WTC11 (cell line): ENCODE results near the gene IQCC. TPM values are rescaled to one million over a fixed set of nuclear protein-coding genes. Genes with fewer than 3 reads are reported as not detected.

ENCODE experiments used
- ATAC-seq: fragments of 200-7000 bp; cut with Tn5 transposase; 2 replicates; pipeline ENCODE4 v1.10.0; 2021; ENCODE audit warnings: mild to moderate bottlenecking, moderate library complexity
- CTCF ChIA-PET: fragments of 300-600 bp; sonication (Branson Sonifier 250); formaldehyde crosslinking; loops from one replicate; lab custom pipeline; 2021; ENCODE audit warnings: antibody characterized with exemption; lab: Charles Lee
- POLR2A ChIA-PET: fragments of 350-600 bp; sonication (Branson Sonifier 250); formaldehyde crosslinking; loops from one replicate; lab custom pipeline; 2021; ENCODE audit warnings: antibody characterized with exemption; lab: Charles Lee
- DNase-seq: peaks from one replicate; pipeline ENCODE4 v3.0.0; 2021; ENCODE audit warnings: low spot score
- H3K27ac Mint-ChIP-seq: 2 replicates; pipeline ENCODE4 v1.8.0; 2021; ENCODE audit warnings: mixed read lengths
- H3K27me3 Mint-ChIP-seq: 2 replicates; pipeline ENCODE4 v1.8.0; 2021; ENCODE audit warnings: low read depth, mild to moderate bottlenecking, moderate library complexity, mixed read lengths
- H3K36me3 Mint-ChIP-seq: 2 replicates; pipeline ENCODE4 v1.8.0; 2021; ENCODE audit warnings: mixed read lengths
- H3K4me1 Mint-ChIP-seq: 2 replicates; pipeline ENCODE4 v1.8.0; 2022; ENCODE audit warnings: mixed read lengths
- H3K4me3 Mint-ChIP-seq: 2 replicates; pipeline ENCODE4 v1.8.0; 2021; ENCODE audit warnings: mild to moderate bottlenecking, moderate library complexity, mixed read lengths
- H3K9me3 Mint-ChIP-seq: 2 replicates; pipeline ENCODE4 v1.8.0; 2021; ENCODE audit warnings: mixed read lengths
- CREB1 ChIP-seq: sonication (generic); formaldehyde crosslinking; IDR thresholded peaks from 2 replicates; pipeline ENCODE4 v1.8.0; 2023; ENCODE audit warnings: mild to moderate bottlenecking, missing genetic modification reagents
- CTCF ChIP-seq: fragments of 200-600 bp; IDR thresholded peaks from 2 replicates; pipeline ENCODE4 v1.8.0; 2022; ENCODE audit warnings: antibody characterized with exemption
- HMGXB4 ChIP-seq: sonication (generic); formaldehyde crosslinking; IDR thresholded peaks from 2 replicates; pipeline ENCODE4 v1.8.1; 2023; ENCODE audit warnings: mild to moderate bottlenecking, moderate library complexity, missing genetic modification reagents
- KAT7 ChIP-seq: sonication (generic); formaldehyde crosslinking; IDR thresholded peaks from 2 replicates; pipeline ENCODE4 v1.8.1; 2023; ENCODE audit warnings: missing genetic modification reagents, mild to moderate bottlenecking, borderline replicate concordance
- OVOL2 ChIP-seq: fragments of 250-450 bp; sonication (Bioruptor Pico); IDR thresholded peaks from 2 replicates; pipeline ENCODE4 v1.9.0; 2021; ENCODE audit warnings: mild to moderate bottlenecking, borderline replicate concordance
- SOX15 ChIP-seq: fragments of 250-450 bp; sonication (Bioruptor Pico); IDR thresholded peaks from 2 replicates; pipeline ENCODE4 v1.9.0; 2021; ENCODE audit warnings: mild to moderate bottlenecking
- SP1 ChIP-seq: sonication (generic); formaldehyde crosslinking; conservative IDR thresholded peaks from 2 replicates; pipeline ENCODE4 v1.8.1; 2022; ENCODE audit warnings: missing genetic modification reagents
- TEAD1 ChIP-seq: sonication (generic); formaldehyde crosslinking; IDR thresholded peaks from 2 replicates; pipeline ENCODE4 v1.8.0; 2022; ENCODE audit warnings: mild to moderate bottlenecking, missing genetic modification reagents
- ZNF138 ChIP-seq: sonication (generic); formaldehyde crosslinking; conservative IDR thresholded peaks from 2 replicates; pipeline ENCODE4 v1.8.1; 2022; ENCODE audit warnings: mild to moderate bottlenecking, moderate library complexity, missing genetic modification reagents
- ZNF219 ChIP-seq: sonication (generic); formaldehyde crosslinking; IDR thresholded peaks from 2 replicates; pipeline ENCODE4 v1.8.0; 2023; ENCODE audit warnings: missing genetic modification reagents, mild to moderate bottlenecking, borderline replicate concordance
- ZNF263 ChIP-seq: sonication (generic); formaldehyde crosslinking; IDR thresholded peaks from 2 replicates; pipeline ENCODE4 v1.8.1; 2022; ENCODE audit warnings: low read depth, mild to moderate bottlenecking, moderate library complexity, missing genetic modification reagents
- ZNF416 ChIP-seq: fragments of 250-450 bp; sonication (Bioruptor Pico); IDR thresholded peaks from 2 replicates; pipeline ENCODE4 v1.9.0; 2021; ENCODE audit warnings: mild to moderate bottlenecking, inconsistent platforms
- ZNF512 ChIP-seq: sonication (generic); formaldehyde crosslinking; IDR thresholded peaks from 2 replicates; pipeline ENCODE4 v1.8.1; 2022; ENCODE audit warnings: missing genetic modification reagents, borderline replicate concordance
- ZNF671 ChIP-seq: fragments of 250-450 bp; sonication (Bioruptor Pico); IDR thresholded peaks from 2 replicates; pipeline ENCODE4 v1.8.0; 2021; ENCODE audit warnings: mild to moderate bottlenecking
- total RNA-seq: library from RNA; stranded (reverse); gene quantifications from 3 replicates; pipeline ENCODE4 v1.2.3, GENCODE V29; 2021
- TF ChIP-seq, protein P1 (sequence below): sonication (generic); formaldehyde crosslinking; conservative IDR thresholded peaks from 2 replicates; pipeline ENCODE4 v1.8.1; 2022; ENCODE audit warnings: mild to moderate bottlenecking, missing genetic modification reagents
- TF ChIP-seq, protein P2 (sequence below): sonication (generic); formaldehyde crosslinking; IDR thresholded peaks from 2 replicates; pipeline ENCODE4 v1.8.1; 2023; ENCODE audit warnings: mild to moderate bottlenecking, missing genetic modification reagents
- TF ChIP-seq, protein P3 (sequence below): fragments of 250-450 bp; sonication (Bioruptor Pico); IDR thresholded peaks from 2 replicates; pipeline ENCODE4 v1.8.0; 2021; ENCODE audit warnings: mild to moderate bottlenecking

IQCC gene
- total RNA-seq, 1 experiment from 2014 or later = 5.2 TPM

DNA sequence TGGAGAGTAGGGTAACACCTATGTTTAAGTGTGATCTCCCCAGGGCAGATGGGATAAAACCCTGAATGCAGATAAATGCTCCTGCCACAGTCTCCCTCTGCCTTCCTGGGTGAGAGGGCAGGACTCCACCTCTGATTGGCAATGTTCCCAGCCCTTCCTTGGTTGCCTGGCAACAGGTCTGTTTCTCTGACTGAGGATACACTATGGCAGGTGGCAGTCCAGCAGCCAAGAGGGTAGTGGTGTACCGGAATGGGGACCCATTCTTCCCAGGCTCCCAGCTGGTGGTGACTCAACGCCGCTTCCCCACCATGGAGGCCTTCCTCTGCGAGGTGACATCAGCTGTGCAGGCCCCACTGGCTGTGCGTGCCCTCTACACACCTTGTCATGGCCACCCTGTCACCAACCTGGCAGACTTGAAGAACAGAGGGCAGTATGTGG lies 3.4 kb downstream of the IQCC start, which contains the start of gene DCDC2B:
TSS of gene DCDC2B (plus strand) at position 199 of the 438 bp plus-strand sequence. CDS start at position 204, 5 bp downstream.
- no peak within 1 kb of the TSS for H3K4me3 Mint-ChIP-seq
- ATAC-seq = no peak
- CTCF ChIA-PET = interaction anchor here (1.5 kb wide), 1 partner anchor 40 kb away, joined by 5 read pairs; no protein-coding TSS in a partner anchor

More for the DNA sequence above, 3.4 kb downstream of the IQCC start, which contains the start of gene DCDC2B:
- no peaks in the 10 kb centered on the region for H3K9me3 Mint-ChIP-seq
- H3K27ac Mint-ChIP-seq = no peak within 1 kb of the TSS; the same call in 1 of the 2 replicates
- H3K36me3 Mint-ChIP-seq = peaks cover 4% of the 10 kb centered on the region
- TF ChIP-seq OVOL2 (CRISPR knock-in tag) (no peak), ZNF671 (CRISPR knock-in tag) (no peak), CREB1 (CRISPR knock-in tag) (no peak), ZNF416 (CRISPR knock-in tag) (no peak), KAT7 (no peak), SP1 (CRISPR knock-in tag) (no peak), CTCF (no peak), ZNF219 (CRISPR knock-in tag) (no peak), ZNF512 (CRISPR knock-in tag) (no peak), ZNF138 (CRISPR knock-in tag) (no peak), ZNF263 (CRISPR knock-in tag) (no peak), SOX15 (CRISPR knock-in tag) (no peak), TEAD1 (CRISPR knock-in tag) (no peak), HMGXB4 (CRISPR knock-in tag) (no peak)
- TF ChIP-seq, protein P1, sequence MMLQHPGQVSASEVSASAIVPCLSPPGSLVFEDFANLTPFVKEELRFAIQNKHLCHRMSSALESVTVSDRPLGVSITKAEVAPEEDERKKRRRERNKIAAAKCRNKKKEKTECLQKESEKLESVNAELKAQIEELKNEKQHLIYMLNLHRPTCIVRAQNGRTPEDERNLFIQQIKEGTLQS = no peak
- TF ChIP-seq, protein P2, sequence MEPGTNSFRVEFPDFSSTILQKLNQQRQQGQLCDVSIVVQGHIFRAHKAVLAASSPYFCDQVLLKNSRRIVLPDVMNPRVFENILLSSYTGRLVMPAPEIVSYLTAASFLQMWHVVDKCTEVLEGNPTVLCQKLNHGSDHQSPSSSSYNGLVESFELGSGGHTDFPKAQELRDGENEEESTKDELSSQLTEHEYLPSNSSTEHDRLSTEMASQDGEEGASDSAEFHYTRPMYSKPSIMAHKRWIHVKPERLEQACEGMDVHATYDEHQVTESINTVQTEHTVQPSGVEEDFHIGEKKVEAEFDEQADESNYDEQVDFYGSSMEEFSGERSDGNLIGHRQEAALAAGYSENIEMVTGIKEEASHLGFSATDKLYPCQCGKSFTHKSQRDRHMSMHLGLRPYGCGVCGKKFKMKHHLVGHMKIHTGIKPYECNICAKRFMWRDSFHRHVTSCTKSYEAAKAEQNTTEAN (CRISPR knock-in tag) = no peak
- TF ChIP-seq, protein P3, sequence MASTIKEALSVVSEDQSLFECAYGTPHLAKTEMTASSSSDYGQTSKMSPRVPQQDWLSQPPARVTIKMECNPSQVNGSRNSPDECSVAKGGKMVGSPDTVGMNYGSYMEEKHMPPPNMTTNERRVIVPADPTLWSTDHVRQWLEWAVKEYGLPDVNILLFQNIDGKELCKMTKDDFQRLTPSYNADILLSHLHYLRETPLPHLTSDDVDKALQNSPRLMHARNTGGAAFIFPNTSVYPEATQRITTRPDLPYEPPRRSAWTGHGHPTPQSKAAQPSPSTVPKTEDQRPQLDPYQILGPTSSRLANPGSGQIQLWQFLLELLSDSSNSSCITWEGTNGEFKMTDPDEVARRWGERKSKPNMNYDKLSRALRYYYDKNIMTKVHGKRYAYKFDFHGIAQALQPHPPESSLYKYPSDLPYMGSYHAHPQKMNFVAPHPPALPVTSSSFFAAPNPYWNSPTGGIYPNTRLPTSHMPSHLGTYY (CRISPR knock-in tag) = no peak
- no peak for DNase-seq
- POLR2A ChIA-PET = no interaction called here
- peaks cover 8% of the 10 kb centered on the region for H3K27me3 Mint-ChIP-seq
- H3K4me1 Mint-ChIP-seq = peaks cover 10% of the 10 kb centered on the region
